ENCODE data around the gene NOS1AP.

DNA sequence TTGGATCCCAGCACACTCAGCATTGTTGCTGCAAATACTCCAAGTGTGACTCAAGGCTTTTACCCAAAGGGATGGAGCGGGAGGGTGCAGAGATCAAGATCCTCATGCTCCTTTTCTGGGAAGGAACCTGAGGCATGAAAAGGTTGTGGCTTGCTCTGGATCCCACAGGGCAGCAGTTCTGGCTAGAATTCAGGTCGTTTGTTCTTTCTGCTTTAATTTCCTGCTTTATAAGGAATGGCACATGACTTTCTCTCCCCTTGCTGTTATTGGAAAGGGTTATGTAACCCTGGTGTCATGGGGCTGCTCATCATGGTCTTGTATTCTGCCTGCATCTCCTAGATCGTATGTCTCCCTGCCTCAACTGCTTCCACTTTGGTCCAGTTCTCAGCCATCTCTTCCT, 101.6 kb downstream of the NOS1AP start:
- TF ChIP-seq EP300 (IDR thresholded peaks at IDR 0.05; ENCODE audit: low read depth) (no peak), POLR2A (IDR thresholded peaks at IDR 0.05) (no peak)
- TF ChIP-seq, protein P1, sequence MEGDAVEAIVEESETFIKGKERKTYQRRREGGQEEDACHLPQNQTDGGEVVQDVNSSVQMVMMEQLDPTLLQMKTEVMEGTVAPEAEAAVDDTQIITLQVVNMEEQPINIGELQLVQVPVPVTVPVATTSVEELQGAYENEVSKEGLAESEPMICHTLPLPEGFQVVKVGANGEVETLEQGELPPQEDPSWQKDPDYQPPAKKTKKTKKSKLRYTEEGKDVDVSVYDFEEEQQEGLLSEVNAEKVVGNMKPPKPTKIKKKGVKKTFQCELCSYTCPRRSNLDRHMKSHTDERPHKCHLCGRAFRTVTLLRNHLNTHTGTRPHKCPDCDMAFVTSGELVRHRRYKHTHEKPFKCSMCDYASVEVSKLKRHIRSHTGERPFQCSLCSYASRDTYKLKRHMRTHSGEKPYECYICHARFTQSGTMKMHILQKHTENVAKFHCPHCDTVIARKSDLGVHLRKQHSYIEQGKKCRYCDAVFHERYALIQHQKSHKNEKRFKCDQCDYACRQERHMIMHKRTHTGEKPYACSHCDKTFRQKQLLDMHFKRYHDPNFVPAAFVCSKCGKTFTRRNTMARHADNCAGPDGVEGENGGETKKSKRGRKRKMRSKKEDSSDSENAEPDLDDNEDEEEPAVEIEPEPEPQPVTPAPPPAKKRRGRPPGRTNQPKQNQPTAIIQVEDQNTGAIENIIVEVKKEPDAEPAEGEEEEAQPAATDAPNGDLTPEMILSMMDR (IDR thresholded peaks at IDR 0.05): no peak

Data from transverse colon (tissue), 3 donors.